Progenitor cell of endocrine pancreas (in vitro differentiated cells): ENCODE measurements around the gene CELA3B. TPM values are rescaled to one million over a fixed set of nuclear protein-coding genes. Genes with fewer than 3 reads are reported as not detected.
"Not testable (repeated sequence)": the region's sequence is repeated elsewhere in the genome, so short reads cannot be mapped to it uniquely, and the experiment has no call there.

Source experiments
- DNase-seq: peaks from one replicate; pipeline ENCODE4 v3.0.0; 2021; ENCODE audit warnings: low spot score; ENCODE audit not compliant: unreplicated experiment
- H3K27ac Mint-ChIP-seq: 2 replicates; pipeline ENCODE4 v1.8.0; 2021; ENCODE audit warnings: mild to moderate bottlenecking, moderate library complexity, mixed read lengths
- H3K27me3 Mint-ChIP-seq: 2 replicates; pipeline ENCODE4 v1.8.0; 2021; ENCODE audit warnings: mixed read lengths
- H3K36me3 Mint-ChIP-seq: 2 replicates; pipeline ENCODE4 v1.8.0; 2022; ENCODE audit warnings: mixed read lengths; ENCODE audit not compliant: insufficient read depth
- H3K4me1 Mint-ChIP-seq: 2 replicates; pipeline ENCODE4 v1.8.0; 2021; ENCODE audit warnings: low read depth, mixed read lengths
- H3K4me3 Mint-ChIP-seq: 2 replicates; pipeline ENCODE4 v1.8.0; 2021; ENCODE audit warnings: low read depth, mild to moderate bottlenecking, moderate library complexity, mixed read lengths
- H3K9me3 Mint-ChIP-seq: 2 replicates; pipeline ENCODE4 v1.8.0; 2021; ENCODE audit warnings: low read depth, mixed read lengths
- total RNA-seq: library from RNA; stranded (reverse); gene quantifications from 2 replicates; pipeline ENCODE4 v1.2.1, GENCODE V29; 2021
- TF ChIP-seq, protein P1 (sequence below): fragments of 200-600 bp; sonication (generic); IDR thresholded peaks from one replicate; pipeline ENCODE4 v1.5.0; 2021; ENCODE audit warnings: antibody characterized with exemption, mild to moderate bottlenecking; ENCODE audit not compliant: unreplicated experiment

CELA3B gene
- total RNA-seq, 1 donor from 2014 or later, result not detected

DNA sequence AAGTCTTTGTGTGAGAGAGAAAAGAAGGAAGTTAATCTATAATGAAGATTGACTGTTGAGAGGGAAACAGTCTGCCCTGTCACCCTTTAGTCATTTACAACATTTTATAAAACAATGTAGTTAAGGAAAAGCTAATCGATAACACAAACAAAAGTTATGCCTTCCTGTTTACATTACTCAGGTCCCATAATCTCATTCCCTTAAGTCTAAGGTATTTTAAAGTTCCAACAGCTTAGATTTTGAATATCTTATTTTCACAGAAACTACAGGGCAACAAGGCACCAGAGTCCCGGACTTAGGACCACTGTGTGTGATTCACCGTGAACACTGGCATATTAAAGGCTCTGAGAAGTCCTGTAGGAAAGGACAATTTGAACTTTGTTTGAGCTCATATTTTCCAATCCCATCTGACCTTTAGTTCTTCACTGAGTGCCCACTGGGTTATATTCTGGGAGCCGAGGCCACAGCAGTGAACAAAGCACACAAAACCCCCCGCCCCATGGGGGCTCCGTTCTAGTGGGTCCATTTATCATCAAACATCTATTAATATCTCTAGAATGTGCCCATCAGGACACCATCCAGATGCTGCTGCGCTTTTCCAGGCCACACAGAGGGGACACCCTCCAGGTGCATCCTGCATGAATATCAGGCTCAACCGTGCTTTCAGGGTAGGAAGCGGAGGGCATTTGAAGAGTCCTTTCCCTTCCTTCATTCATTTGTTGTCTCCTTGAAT, 21.2 kb downstream of the CELA3B start:
- peak overlapping the region; percentile 96 for H3K27ac Mint-ChIP-seq
- peak overlapping the region; percentile 11 for H3K4me3 Mint-ChIP-seq
- not testable (repeated sequence) for DNase-seq, H3K36me3 Mint-ChIP-seq, H3K27me3 Mint-ChIP-seq, H3K9me3 Mint-ChIP-seq
- peaks cover 34% of the 10 kb centered on the region for H3K4me1 Mint-ChIP-seq

DNA sequence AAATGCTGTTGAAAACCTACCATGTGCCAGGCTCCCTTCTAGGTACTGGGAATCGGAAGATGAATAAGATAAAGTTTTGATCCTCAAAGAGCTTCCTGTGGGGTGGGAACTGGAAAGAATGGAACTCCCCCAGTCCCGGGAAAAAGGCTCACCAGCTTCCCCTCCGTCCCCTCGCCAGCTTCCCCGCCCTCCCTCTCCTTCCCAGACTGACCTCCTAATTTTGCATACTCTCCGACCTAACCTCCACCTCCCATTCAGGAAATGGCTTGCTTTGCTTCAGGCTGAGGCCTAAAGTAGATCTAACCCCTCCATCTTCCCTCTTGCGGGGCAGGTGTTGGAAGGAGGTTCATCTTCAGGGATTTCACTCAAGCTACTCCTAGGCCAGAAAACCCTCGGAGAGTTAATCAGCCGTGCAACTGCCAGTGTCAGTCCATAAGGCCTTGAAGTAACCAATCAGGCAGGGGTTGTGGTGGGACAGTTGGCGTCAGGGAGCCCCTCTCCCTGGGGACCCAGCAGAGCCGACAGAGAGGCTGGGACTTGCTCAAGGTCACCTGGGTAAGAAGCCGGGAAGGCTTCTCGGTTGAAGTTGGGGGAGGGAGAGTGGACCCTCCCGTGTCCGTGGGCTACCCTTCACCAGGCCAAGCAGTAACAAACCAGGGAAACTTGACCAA, 21.9 kb downstream of the CELA3B start:
- H3K27me3 Mint-ChIP-seq, DNase-seq, H3K36me3 Mint-ChIP-seq, H3K9me3 Mint-ChIP-seq, H3K4me3 Mint-ChIP-seq: not testable (repeated sequence)
- H3K27ac Mint-ChIP-seq, result peak overlapping the region; percentile 96
- H3K4me1 Mint-ChIP-seq, result peaks cover 34% of the 10 kb centered on the region

DNA sequence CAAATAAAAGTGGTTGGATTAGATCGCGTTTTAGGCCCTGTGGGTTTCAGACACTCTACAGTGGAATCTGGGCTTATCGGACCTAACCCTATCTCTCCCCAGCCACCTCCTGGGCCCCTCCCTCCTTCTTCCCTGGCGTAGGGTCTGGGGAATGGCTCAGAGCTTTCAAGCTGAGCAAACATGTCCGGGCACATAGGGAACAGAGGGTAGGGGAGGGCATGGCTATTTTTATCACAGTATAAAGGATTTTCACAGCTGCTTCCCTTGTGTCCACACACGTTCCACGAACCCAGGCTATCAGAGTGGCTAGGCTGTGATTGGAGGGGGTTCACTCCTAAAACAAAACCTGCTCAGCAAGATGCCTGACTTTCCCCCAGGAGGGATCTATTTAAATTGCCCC, 22.8 kb downstream of the CELA3B start:
- not testable (repeated sequence) for H3K27me3 Mint-ChIP-seq, H3K4me3 Mint-ChIP-seq, H3K36me3 Mint-ChIP-seq, H3K9me3 Mint-ChIP-seq, DNase-seq
- peak overlapping the region; percentile 93 for H3K27ac Mint-ChIP-seq
- peaks cover 29% of the 10 kb centered on the region for H3K4me1 Mint-ChIP-seq

DNA sequence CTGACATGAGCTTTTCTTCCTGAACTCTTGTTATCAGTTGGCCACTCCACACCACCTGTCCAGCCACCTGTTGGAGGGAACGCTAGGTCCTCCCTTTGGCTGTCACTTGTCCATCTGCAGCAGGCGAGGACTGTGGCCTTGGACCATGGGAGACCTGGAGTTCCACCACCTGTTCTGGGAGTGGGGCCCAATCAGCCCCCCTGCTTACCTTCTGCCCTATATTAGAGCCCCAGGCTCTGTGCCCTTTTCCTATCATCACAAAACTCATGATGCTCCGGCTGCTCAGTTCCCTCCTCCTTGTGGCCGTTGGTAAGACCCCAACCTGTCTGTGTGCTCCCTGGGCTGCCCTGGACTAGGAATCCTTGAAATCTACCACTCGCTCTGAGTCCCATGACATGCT, 24.6 kb downstream of the CELA3B start, which contains the start of gene CELA3A:
CELA3A (plus strand) TSS at position 249 of the 400 bp plus-strand sequence; CDS start at position 267, 18 bp downstream.
- H3K27ac Mint-ChIP-seq, result peak within 1 kb of the TSS; percentile 93
- peaks cover 2% of the 10 kb centered on the region for H3K9me3 Mint-ChIP-seq
- H3K4me1 Mint-ChIP-seq, result peaks cover 22% of the 10 kb centered on the region
- peaks cover 2% of the 10 kb centered on the region for H3K36me3 Mint-ChIP-seq
- H3K4me3 Mint-ChIP-seq, result no peak within 1 kb of the TSS
- no peak for DNase-seq
- no peaks in the 10 kb centered on the region for H3K27me3 Mint-ChIP-seq
- TF ChIP-seq, protein P1, sequence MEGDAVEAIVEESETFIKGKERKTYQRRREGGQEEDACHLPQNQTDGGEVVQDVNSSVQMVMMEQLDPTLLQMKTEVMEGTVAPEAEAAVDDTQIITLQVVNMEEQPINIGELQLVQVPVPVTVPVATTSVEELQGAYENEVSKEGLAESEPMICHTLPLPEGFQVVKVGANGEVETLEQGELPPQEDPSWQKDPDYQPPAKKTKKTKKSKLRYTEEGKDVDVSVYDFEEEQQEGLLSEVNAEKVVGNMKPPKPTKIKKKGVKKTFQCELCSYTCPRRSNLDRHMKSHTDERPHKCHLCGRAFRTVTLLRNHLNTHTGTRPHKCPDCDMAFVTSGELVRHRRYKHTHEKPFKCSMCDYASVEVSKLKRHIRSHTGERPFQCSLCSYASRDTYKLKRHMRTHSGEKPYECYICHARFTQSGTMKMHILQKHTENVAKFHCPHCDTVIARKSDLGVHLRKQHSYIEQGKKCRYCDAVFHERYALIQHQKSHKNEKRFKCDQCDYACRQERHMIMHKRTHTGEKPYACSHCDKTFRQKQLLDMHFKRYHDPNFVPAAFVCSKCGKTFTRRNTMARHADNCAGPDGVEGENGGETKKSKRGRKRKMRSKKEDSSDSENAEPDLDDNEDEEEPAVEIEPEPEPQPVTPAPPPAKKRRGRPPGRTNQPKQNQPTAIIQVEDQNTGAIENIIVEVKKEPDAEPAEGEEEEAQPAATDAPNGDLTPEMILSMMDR, result no peak

DNA sequence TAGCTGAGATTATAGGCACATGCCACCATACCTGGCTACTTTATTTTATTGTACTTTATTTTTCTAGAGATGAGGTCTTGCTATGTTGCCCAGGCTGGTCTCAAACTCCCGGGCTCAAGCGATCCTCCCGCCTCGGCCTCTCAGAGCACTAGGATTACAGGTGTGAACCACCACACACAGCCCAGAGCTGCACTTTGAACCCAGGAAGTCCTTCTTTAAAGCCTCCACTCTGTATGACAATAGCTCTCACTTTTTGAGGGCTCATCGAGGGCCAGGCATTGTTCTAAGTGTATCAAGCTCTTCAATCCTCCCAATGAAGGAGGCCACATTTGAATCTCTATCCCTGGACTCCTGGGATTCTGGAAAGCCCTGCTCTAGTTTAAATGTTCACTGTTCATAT, 25.6 kb downstream of the CELA3B start:
- H3K27me3 Mint-ChIP-seq, H3K27ac Mint-ChIP-seq, DNase-seq, H3K36me3 Mint-ChIP-seq, H3K9me3 Mint-ChIP-seq, H3K4me3 Mint-ChIP-seq: not testable (repeated sequence)
- H3K4me1 Mint-ChIP-seq, result peaks cover 16% of the 10 kb centered on the region

DNA sequence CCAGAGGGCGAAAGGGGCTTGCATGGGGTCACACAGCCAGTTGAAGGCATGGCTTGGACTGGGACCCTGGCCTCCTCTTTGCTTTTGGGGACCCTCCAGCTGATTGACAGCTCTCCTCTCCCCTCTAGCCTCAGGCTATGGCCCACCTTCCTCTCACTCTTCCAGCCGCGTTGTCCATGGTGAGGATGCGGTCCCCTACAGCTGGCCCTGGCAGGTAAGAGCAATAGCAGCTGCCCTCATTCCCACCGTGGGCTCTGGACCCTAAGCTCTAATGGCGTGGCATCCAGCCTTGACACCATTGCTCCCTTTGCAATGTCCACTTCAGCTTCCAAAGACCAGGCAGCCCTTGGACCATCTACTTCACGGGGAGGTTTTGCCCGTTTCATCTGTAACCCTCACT, 26.1 kb downstream of the CELA3B start:
- H3K4me1 Mint-ChIP-seq, result peaks cover 12% of the 10 kb centered on the region
- not testable (repeated sequence) for H3K9me3 Mint-ChIP-seq, H3K36me3 Mint-ChIP-seq, H3K27me3 Mint-ChIP-seq, DNase-seq, H3K27ac Mint-ChIP-seq, H3K4me3 Mint-ChIP-seq

DNA sequence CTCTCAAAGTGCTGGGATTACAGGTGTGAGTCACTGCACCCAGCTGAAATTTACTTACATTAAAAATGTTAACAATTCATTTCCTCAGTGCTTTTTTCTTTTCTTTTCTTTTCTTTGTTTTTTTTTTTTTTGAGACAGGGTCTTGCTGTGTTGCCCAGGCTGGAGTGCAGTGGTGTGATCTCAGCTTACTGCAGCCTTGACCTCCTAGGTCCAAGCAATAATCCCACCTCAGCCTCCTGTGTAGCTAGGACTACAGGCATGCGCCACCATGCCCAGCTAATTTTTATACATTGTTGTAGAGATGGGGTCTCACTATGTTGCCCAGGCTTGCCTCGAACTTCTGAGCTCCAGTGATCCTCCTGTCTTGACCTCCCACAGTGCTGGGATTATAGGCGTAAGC, 27.1 kb downstream of the CELA3B start:
- not testable (repeated sequence) for H3K4me3 Mint-ChIP-seq, H3K9me3 Mint-ChIP-seq, H3K4me1 Mint-ChIP-seq, H3K27me3 Mint-ChIP-seq, H3K36me3 Mint-ChIP-seq, DNase-seq, H3K27ac Mint-ChIP-seq

DNA sequence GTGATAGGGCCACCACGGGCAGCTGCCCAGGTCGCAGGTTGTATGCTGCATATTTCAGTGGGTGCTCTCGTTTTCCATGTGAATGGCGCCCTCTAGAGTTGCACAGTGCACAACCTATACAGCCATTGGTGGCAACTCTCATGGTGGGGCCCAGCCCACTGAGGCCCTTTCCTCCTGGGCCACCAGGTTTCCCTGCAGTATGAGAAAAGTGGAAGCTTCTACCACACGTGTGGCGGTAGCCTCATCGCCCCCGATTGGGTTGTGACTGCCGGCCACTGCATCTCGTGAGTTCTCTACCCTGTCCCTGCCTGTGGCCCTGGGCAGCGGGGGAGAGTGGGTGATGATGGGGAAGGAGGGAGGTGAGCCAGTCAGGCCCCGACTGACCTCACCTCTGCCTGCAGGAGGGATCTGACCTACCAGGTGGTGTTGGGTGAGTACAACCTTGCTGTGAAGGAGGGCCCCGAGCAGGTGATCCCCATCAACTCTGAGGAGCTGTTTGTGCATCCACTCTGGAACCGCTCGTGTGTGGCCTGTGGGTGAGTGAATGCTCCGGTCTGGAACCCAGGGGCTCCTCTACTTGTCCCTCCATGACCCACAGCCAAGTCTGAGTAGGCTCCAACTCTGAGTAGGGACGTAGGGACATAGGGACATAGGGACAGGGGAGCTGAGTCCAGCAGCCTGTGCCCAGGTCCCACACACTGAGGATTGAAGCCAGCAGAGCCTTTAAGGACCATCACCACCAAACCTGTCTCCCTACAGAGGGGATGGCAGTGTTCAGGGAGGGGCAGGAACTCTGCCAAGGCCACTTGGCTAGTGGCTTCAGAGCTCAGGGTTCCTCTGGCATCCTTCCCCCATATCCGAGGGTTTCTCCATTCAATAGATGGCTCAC, 28.7 kb downstream of the CELA3B start:
- H3K9me3 Mint-ChIP-seq, H3K4me1 Mint-ChIP-seq, H3K27me3 Mint-ChIP-seq, H3K36me3 Mint-ChIP-seq, H3K4me3 Mint-ChIP-seq: not testable (repeated sequence)
- DNase-seq, result peak; percentile 33
- TF ChIP-seq, protein P1, result peak; percentile 53
- H3K27ac Mint-ChIP-seq, result peak overlapping the region; percentile 69

DNA sequence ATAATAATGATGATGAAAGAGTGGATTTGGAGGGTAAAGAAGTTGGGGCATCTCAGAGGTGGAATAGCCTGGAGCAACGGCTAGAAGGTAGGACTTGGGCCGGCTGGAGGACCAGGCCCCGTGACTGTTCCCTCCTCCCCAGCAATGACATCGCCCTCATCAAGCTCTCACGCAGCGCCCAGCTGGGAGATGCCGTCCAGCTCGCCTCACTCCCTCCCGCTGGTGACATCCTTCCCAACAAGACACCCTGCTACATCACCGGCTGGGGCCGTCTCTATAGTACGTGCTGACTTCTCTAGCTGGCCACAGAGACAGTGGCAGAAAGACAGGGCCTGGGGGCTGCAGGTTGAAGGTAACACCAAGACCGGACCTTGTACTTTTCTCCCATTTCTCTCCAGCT, 29.9 kb downstream of the CELA3B start:
- H3K27ac Mint-ChIP-seq, H3K4me1 Mint-ChIP-seq, DNase-seq, H3K27me3 Mint-ChIP-seq, H3K9me3 Mint-ChIP-seq, H3K4me3 Mint-ChIP-seq, H3K36me3 Mint-ChIP-seq: not testable (repeated sequence)

DNA sequence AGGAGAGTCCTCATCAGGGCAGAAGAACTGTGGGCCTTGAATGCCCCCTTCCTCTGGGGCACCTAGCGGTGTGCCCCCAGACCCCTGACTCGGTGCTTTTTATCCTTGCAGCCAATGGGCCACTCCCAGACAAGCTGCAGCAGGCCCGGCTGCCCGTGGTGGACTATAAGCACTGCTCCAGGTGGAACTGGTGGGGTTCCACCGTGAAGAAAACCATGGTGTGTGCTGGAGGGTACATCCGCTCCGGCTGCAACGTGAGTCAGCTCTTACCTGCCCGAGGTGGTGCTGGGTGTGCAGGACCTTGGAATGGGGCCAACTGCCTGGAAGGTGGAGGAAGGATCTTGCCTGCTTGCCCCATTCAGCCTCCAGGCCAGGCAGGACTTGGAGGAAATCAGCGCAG, 30.4 kb downstream of the CELA3B start:
- not testable (repeated sequence) for DNase-seq, H3K4me3 Mint-ChIP-seq, H3K9me3 Mint-ChIP-seq, H3K27ac Mint-ChIP-seq, H3K36me3 Mint-ChIP-seq, H3K27me3 Mint-ChIP-seq, H3K4me1 Mint-ChIP-seq
